Measurements from ENCODE around the gene ATP8B3. TPM values are rescaled to one million over a fixed set of nuclear protein-coding genes. Genes with fewer than 3 reads are reported as not detected.
A peak's percentile ranks its signal among the peaks of the same experiment; 100 is the strongest.

ATP8B3 gene
- total RNA-seq, 1 donor from 2014 or later = 5.2 TPM

DNA sequence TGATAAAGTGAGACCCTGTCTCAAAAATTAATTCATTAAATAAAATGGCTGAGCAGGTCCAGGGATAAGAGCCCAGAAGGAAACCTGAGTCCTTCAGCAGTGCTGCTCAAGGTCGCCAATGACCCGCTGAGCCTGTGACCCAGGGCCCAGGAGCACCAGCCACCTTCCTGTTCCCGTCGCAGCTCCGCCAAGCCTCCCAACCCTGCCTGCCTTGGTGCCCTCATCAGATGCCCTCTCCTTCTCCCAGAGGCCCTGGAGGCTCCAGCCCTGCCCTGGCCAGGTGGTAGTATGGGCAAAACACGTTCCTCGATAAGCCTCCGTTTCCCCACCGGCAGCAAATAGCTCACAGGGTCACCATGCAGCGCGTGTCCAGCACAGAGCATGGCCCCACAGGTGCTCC lies 33.6 kb upstream of the ATP8B3 start:
- TF ChIP-seq, protein P1, sequence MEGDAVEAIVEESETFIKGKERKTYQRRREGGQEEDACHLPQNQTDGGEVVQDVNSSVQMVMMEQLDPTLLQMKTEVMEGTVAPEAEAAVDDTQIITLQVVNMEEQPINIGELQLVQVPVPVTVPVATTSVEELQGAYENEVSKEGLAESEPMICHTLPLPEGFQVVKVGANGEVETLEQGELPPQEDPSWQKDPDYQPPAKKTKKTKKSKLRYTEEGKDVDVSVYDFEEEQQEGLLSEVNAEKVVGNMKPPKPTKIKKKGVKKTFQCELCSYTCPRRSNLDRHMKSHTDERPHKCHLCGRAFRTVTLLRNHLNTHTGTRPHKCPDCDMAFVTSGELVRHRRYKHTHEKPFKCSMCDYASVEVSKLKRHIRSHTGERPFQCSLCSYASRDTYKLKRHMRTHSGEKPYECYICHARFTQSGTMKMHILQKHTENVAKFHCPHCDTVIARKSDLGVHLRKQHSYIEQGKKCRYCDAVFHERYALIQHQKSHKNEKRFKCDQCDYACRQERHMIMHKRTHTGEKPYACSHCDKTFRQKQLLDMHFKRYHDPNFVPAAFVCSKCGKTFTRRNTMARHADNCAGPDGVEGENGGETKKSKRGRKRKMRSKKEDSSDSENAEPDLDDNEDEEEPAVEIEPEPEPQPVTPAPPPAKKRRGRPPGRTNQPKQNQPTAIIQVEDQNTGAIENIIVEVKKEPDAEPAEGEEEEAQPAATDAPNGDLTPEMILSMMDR (IDR thresholded peaks at IDR 0.05) = no peak
- H3K27ac Mint-ChIP-seq (ENCODE audit: unreplicated experiment) = peak overlapping the region; percentile 21

DNA sequence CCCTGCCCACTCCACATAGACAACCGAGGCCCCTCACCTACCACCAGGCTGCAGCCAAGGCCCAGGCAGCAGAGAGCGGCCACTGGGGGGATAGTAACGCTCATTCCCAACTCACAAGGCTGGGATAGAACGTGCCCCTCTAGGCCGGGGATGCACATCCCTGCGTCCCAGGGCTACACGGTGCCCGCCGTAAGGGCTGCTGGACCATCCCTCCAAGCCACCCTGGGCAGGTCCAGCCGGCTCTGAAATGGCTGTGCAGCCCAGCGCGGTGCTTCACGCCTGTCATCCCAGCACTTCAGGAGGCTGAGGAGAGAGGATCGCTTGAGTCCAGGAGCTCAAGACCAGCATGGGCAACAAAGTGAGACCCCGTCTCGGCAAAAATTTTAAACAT lies 33.0 kb upstream of the ATP8B3 start:
- TF ChIP-seq, protein P1 (IDR thresholded peaks at IDR 0.05) = no peak
- no peak overlapping the region for H3K27ac Mint-ChIP-seq (ENCODE audit: unreplicated experiment)
- no peaks in the 10 kb centered on the region for H3K9me3 Mint-ChIP-seq (ENCODE audit: unreplicated experiment)
- no peaks in the 10 kb centered on the region for H3K27me3 Mint-ChIP-seq (ENCODE audit: unreplicated experiment)
- DNase-seq (ENCODE audit: extremely low spot score, unreplicated experiment) = no peak
- H3K4me1 Mint-ChIP-seq (ENCODE audit: unreplicated experiment) = peaks cover 54% of the 10 kb centered on the region
- H3K4me3 Mint-ChIP-seq (ENCODE audit: unreplicated experiment) = no peak overlapping the region
- peaks cover 3% of the 10 kb centered on the region for H3K36me3 Mint-ChIP-seq (ENCODE audit: unreplicated experiment)

More for the DNA sequence above, 33.6 kb upstream of the ATP8B3 start:
- Mint-ChIP-seq H3K4me1 (ENCODE audit: unreplicated experiment) (peaks cover 49% of the 10 kb centered on the region), H3K27me3 (ENCODE audit: unreplicated experiment) (no peaks in the 10 kb centered on the region), H3K4me3 (ENCODE audit: unreplicated experiment) (peak overlapping the region; percentile 63), H3K36me3 (ENCODE audit: unreplicated experiment) (peaks cover 3% of the 10 kb centered on the region), H3K9me3 (ENCODE audit: unreplicated experiment) (no peaks in the 10 kb centered on the region)
- DNase-seq (ENCODE audit: extremely low spot score, unreplicated experiment) = no peak

DNA sequence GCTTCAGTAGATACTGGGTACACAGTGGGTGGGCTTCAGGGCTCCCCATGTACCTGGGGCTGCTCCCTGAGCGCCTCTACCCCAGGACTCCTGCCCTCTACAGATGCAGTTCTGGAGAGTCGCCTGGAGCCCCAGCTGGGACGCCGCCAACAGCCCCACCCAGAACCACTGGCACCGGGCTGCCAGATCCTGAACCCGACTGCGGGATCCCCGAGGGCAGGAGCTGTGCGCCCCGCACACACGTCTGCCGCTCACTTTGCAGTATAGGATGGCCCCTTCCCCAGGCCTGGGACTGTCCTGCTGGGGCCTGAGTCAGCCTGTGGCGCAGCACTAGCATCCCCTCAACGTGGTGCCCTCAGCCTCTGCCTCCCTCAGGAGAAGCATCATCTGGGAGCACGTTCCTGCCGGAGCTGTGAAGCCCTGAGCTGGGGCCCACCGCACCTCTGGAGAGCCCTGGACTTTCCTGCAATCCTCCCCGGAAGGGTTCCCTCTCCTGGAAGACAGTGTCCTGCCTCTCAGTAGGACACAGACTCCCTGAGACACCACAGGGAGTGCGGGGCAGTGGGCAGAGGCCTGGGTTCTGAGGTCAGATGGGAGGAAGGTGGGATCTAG lies 32.5 kb upstream of the ATP8B3 start:
- Mint-ChIP-seq H3K9me3 (ENCODE audit: unreplicated experiment) (no peaks in the 10 kb centered on the region), H3K27me3 (ENCODE audit: unreplicated experiment) (no peaks in the 10 kb centered on the region), H3K4me1 (ENCODE audit: unreplicated experiment) (peaks cover 55% of the 10 kb centered on the region), H3K4me3 (ENCODE audit: unreplicated experiment) (no peak overlapping the region), H3K27ac (ENCODE audit: unreplicated experiment) (no peak overlapping the region), H3K36me3 (ENCODE audit: unreplicated experiment) (peaks cover 3% of the 10 kb centered on the region)
- no peak for DNase-seq (ENCODE audit: extremely low spot score, unreplicated experiment)
- TF ChIP-seq, protein P1 (IDR thresholded peaks at IDR 0.05) = no peak

DNA sequence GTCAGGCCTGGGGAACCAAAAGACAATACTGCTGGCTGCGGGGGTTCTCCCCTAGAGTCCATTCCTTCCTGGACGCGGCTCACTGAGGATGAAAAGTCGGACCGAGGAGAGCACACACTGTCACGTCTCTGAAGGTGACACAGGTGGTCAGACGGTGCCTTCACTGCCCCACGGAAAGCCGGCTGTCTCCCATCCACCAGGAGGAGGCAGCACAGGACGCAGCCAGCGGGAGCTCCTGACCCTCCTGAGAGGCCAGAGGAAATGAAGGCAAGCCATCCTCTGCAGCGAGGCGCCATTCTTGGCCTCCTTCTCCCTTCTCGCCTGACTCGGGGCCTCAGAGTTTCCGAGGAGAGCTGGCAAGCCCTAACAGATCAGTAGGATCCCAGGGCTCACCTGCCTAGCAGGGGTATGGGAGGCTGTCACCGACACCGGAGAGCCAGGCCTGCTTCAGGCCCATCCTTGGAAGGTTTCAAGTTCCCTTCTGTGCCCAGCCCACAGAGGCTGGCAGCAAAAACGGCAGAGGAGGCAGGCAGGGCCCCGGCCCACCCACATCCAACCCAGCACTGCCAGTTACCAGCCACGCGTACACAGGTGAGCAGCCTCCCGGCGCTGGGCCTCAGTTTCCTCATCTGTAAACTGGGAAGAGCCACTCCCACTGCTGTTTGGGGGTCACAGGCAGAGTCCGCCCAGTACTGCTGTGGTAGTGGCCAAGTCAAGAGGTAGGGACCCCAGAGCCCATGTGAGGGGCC lies 31.7 kb upstream of the ATP8B3 start:
- no peak overlapping the region for H3K27ac Mint-ChIP-seq (ENCODE audit: unreplicated experiment)
- H3K9me3 Mint-ChIP-seq (ENCODE audit: unreplicated experiment) = no peaks in the 10 kb centered on the region
- H3K4me1 Mint-ChIP-seq (ENCODE audit: unreplicated experiment) = peaks cover 53% of the 10 kb centered on the region
- TF ChIP-seq, protein P1 (IDR thresholded peaks at IDR 0.05) = peak; percentile 7
- DNase-seq (ENCODE audit: extremely low spot score, unreplicated experiment) = no peak
- no peak overlapping the region for H3K4me3 Mint-ChIP-seq (ENCODE audit: unreplicated experiment)
- no peaks in the 10 kb centered on the region for H3K27me3 Mint-ChIP-seq (ENCODE audit: unreplicated experiment)
- H3K36me3 Mint-ChIP-seq (ENCODE audit: unreplicated experiment) = peaks cover 3% of the 10 kb centered on the region

DNA sequence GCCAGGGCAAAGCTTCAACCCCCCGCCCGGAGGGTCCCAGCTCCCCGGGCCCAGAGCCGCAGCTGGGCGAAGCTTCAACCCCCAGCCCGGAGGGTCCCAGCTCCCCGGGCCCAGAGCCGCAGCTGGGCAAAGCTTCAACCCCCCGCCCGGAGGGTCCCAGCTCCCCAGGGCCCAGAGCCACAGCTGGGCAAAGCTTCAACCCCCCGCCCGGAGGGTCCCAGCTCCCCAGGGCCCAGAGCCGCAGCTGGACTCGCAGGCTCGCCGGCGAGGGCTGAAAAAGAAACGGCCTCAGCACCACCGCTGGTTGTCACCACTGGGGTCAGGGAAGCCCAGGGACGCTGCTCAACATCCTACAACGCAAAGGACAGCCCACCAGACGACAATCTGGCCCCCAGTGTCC lies 31.0 kb upstream of the ATP8B3 start:
- H3K4me1 Mint-ChIP-seq (ENCODE audit: unreplicated experiment) = peaks cover 51% of the 10 kb centered on the region
- no peaks in the 10 kb centered on the region for H3K27me3 Mint-ChIP-seq (ENCODE audit: unreplicated experiment)
- H3K4me3 Mint-ChIP-seq (ENCODE audit: unreplicated experiment) = no peak overlapping the region
- TF ChIP-seq, protein P1 (IDR thresholded peaks at IDR 0.05) = no peak
- no peak for DNase-seq (ENCODE audit: extremely low spot score, unreplicated experiment)
- no peaks in the 10 kb centered on the region for H3K9me3 Mint-ChIP-seq (ENCODE audit: unreplicated experiment)
- H3K36me3 Mint-ChIP-seq (ENCODE audit: unreplicated experiment) = peaks cover 3% of the 10 kb centered on the region
- H3K27ac Mint-ChIP-seq (ENCODE audit: unreplicated experiment) = no peak overlapping the region

Measured in osteocyte (in vitro differentiated cells).